Raji (cell line): ENCODE measurements around the gene AGTRAP.

ENCODE experiments used
- POLR2A ChIP-seq: IDR thresholded peaks from 2 replicates; pipeline ENCODE4 v1.6.1; 2011; ENCODE audit warnings: low read depth, low read length, control low read depth; ENCODE audit not compliant: insufficient read depth

Gene AGTRAP

GRCh38 chr1:11788549-11789053 is 52.7 kb downstream of the AGTRAP start:
- no peak for TF ChIP-seq POLR2A

GRCh38 chr1:11789126-11790067 is 53.5 kb downstream of the AGTRAP start:
- TF ChIP-seq POLR2A, result no peak

- no peak for TF ChIP-seq POLR2A
Measured at GRCh38 chr1:11790101-11790879, 54.4 kb downstream of the AGTRAP start.

- TF ChIP-seq POLR2A, result no peak
Measured at GRCh38 chr1:11790880-11791715, 55.2 kb downstream of the AGTRAP start.

GRCh38 chr1:11792106-11792505 is 56.2 kb downstream of the AGTRAP start:
- TF ChIP-seq POLR2A, result no peak

GRCh38 chr1:11793819-11794218 is 57.9 kb downstream of the AGTRAP start:
- TF ChIP-seq POLR2A, result no peak

GRCh38 chr1:11794446-11795237 is 58.7 kb downstream of the AGTRAP start:
- no peak for TF ChIP-seq POLR2A

- TF ChIP-seq POLR2A, result no peak
Measured at GRCh38 chr1:11795238-11795890, 59.4 kb downstream of the AGTRAP start.

- TF ChIP-seq POLR2A, result no peak
Measured at GRCh38 chr1:11796036-11796828, 60.3 kb downstream of the AGTRAP start.

GRCh38 chr1:11797525-11798216 is 61.7 kb downstream of the AGTRAP start:
- no peak for TF ChIP-seq POLR2A

- TF ChIP-seq POLR2A, result no peak
Measured at GRCh38 chr1:11799099-11799498, 63.2 kb downstream of the AGTRAP start.

- no peak for TF ChIP-seq POLR2A
Measured at GRCh38 chr1:11799896-11800295, 64.0 kb downstream of the AGTRAP start.
